GM21528 (cell line): ENCODE data around the gene SMPD3.

ENCODE experiments used
- ATAC-seq: cut with Tn5 transposase; IDR thresholded peaks from one replicate; pipeline ENCODE4 v1.9.1; 2021; ENCODE audit warnings: mild to moderate bottlenecking, moderate library complexity; ENCODE audit not compliant: unreplicated experiment, low FRiP score

The SMPD3 gene

DNA sequence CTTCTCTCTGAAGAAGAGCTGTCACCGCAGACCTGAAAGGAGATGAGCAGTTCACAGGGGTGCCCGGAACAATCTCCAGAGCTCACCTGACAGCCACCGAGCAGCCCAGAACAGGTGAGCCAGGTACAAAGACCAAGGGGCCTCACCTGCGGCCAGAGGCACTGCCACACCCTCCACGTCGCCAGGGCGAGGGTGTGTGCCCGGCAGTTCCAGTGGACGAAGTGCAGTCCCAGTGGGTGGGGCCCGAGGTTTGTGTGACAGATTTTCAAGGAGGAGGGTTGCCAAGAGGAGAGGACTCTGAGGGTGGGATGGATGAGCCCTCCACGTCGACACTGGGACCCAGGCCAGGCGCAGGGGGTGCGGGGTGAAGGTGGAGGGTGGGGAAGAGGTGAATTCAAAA, 61.7 kb downstream of the SMPD3 start:
- no peak for ATAC-seq

GRCh38 chr16:68385371-68385770, 62.9 kb downstream of the SMPD3 start:
- no peak for ATAC-seq

DNA sequence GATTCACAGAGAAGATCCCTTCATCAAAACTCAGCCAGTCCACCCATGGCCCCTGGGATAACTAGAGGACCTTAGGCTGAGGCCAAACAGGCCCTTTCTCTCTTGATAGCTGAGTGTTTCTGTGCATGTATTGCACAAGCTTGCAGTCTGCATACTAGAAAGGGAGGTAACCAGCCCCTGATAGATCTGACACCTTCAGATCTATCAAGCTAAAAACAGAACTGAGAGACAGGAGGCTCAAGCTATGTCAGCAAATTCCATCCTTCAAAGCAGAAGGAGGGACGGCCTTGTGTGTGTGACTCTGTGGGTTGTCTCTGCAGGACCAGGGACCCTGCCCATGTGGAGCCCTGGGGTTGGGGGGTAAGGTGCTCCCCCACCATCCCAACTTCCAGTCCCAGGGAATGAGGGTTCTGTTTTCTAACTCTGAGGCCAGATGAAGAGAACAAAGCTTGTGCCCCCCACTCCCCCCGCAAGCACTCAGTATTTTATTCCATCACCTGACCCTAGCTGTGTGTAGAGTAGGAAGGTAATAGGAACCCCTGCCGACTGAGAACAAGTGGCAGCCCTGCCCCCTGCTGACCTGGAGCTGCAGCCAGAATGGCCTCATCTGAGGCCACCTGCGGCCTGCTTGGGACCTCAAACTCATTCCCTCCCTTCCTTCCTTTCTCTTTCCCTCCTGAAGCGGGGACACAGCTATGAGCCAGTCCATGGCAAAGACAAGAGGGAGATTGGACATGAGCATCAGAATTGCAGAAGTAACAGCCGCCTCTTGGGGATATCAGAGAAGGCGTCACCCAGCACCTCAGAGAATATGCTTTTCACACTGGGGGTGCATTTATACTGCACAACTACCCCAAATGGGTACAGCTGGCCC, 63.8 kb downstream of the SMPD3 start:
- ATAC-seq = no peak

- ATAC-seq = no peak
Measured at GRCh38 chr16:68383858-68384257, 64.5 kb downstream of the SMPD3 start.

GRCh38 chr16:68382296-68382718, 66.0 kb downstream of the SMPD3 start:
- ATAC-seq = no peak

DNA sequence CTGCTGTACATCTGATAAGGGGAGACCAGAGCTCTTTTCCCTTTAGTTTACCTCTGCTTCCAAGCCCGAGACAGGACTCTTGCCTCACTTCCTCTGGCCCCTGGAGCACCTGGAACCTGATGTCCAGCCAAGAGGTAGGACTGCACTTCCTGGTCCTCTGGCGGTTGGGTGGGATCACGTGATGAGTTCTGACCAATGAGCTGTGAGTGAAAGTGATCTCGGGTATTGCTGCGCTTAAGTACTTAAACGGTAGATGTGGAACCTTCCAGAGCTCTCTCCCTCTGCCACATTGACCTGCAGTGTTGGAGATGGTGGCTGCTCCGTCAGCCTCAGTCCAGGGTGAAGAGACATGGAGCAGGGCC, 67.0 kb downstream of the SMPD3 start:
- ATAC-seq = no peak

DNA sequence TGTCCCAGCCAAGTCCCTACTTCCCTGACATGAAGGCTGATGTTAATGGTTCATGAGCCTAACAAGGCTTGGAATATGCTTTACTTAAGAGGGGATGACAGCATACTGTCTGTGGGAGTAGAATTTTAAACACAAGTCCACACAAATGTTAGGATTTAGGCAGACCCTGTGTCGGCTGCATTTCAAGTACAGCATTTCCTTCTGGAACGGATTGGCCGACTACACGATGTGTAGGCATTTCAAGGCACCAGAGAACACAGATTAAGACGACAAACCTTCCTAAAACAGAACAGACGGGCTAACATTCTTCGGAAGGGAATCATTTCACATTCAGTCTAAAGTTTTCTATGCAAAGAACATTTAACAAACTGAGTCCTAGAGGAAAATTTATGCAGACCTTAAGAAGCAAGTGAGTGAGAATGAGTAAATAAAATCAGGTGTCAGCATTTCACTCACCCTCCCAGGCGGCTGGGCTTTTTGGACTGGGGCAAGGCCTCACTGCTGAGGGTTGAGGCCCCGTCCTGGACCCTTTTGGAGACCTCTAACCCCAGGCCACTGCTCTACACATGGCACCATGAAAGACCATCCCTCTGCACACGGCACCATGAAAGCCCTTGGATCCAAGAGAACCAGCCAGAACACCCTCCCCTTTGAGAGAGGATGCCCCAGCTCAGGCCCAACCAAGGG, 67.5 kb downstream of the SMPD3 start:
- ATAC-seq = no peak

GRCh38 chr16:68380348-68380670, 68.0 kb downstream of the SMPD3 start:
- ATAC-seq = no peak

DNA sequence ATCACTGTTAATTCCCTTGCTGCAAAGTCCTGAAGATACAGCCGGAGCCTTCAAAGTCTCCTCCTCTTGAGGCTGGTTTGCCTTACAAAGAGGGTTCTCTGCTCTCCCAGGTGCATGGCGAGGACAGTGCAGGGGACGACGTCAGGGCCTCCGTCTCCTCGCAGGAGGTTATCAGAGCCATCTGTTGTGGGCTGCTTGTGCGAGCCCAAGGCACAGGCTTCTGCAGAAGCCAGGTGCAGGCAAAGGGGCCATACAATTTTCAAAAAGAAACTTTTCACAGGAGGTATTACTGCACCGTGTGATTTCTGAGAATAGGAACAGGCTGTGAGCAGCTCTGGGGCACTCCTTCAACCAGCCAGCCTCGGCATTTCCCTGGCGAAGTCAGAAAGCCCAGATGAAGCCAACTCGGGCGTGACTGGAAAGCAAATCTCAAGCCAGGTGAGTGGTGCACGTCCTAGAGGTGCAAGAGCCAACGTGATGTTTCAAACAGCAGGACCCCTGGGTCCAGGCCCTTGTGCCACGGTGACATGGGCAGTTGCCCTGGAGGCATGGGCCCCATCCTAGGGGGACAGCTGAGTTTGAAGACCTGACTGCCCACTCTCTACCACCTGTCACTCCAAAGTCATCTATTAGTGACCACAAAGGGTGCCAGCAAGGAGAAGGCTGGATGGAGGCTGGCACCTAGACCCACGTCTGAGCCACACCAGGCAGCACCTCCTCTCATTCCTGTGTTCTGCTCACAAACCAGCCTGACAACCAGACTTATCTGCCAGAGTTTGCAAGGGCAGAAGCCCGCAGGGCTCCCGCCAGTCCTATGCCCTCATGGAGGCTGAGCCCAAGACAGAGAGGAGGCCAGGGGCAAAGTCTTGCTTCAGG, 68.6 kb downstream of the SMPD3 start:
- no peak for ATAC-seq

GRCh38 chr16:68378436-68379415, 69.6 kb downstream of the SMPD3 start:
- ATAC-seq = no peak

GRCh38 chr16:68377667-68378393, 70.5 kb downstream of the SMPD3 start:
- no peak for ATAC-seq

GRCh38 chr16:68377221-68377620, 71.1 kb downstream of the SMPD3 start:
- ATAC-seq = no peak

- no peak for ATAC-seq
Measured at GRCh38 chr16:68376590-68376989, 71.7 kb downstream of the SMPD3 start.

DNA sequence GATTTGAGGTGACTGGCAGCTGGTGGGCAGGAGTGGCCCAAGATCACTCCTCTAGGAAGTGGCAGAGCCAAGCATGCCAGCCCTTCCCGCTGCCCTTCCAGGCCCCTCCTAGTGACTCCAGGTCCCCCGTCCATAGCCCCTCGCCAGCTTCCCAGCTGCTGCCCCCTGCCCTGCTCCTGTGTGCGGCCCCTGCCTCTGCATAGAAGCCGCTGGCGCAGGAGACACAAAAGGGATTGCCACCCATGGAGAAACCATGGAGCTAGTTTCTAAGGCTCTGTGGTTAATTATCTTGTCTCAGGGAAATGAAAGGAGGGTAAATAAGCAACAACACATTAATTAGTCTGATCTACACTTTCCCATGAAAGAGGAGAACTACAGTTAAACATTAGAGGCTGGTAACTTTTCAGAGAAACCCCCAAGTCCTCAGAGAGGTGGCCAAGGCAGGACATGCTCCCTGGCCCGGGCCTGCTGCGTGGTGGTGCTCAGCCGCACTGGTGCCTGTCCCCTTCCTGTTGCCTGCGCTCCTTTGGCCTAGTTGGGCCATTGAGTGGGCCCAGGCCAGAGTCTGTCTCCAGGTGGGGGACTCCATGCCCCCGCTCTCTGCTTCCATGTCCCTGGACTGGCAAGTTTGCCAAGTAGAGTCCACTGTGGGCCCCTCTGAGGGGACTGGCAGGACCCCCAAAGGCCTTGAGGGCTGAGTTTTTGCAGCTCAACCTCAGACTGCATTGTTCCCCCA, 72.3 kb downstream of the SMPD3 start:
- no peak for ATAC-seq

- ATAC-seq = no peak
Measured at GRCh38 chr16:68374961-68375660, 73.2 kb downstream of the SMPD3 start.

- no peak for ATAC-seq
Measured at GRCh38 chr16:68374246-68374805, 74.0 kb downstream of the SMPD3 start.

DNA sequence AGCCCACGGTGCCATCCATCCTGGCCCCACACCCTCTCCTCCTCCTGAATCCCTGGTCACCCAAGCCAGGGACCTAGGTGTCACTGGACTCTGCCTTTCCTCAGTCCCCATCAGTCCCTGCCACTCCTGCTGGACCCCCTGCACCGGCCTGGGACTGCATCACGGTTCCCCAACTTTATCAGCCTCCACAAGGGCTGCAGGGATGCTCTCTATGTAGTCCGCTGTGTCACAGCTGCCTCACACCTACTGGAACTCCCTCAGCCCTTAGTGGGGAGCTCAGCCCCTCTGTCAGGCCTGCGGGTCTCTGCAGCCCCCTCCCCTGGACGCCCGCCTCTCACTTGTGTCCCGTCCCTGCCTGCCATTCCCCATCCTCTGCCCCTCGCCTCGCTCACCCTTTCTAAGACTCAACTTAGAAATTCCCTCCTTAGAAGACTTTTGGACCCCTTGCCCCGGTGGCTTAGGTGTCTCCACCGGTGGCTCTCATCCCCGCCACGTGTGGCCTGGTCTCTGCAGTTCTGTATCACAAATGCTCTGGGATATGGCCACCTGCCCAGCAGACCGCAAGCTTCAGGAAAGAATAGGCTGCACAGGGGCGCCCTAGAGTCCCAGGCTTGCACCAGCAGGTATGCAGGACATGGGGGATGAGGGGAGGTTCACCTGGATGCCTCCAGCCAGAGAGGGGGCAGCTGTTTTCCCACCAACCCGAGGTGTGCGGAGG, 74.6 kb downstream of the SMPD3 start:
- no peak for ATAC-seq
